T-helper 2 cell (primary cell): ENCODE data around the gene ATP2B3.

Experiments used
- DNase-seq, 5 experiments: peaks; one replicate each; pipeline versions ENCODE4 v3.0.0 to v3.0.0-alpha.2; 2012 to 2022

The ATP2B3 gene

GRCh38 chrX:153490217-153490930 lies 27.1 kb upstream of the ATP2B3 start:
- no peak for DNase-seq

GRCh38 chrX:153491351-153491914 lies 26.0 kb upstream of the ATP2B3 start:
- no peak for DNase-seq

- DNase-seq = no peak
Measured at GRCh38 chrX:153491918-153492317, 25.5 kb upstream of the ATP2B3 start.

- no peak for DNase-seq
Measured at GRCh38 chrX:153492543-153492942, 24.9 kb upstream of the ATP2B3 start.

GRCh38 chrX:153493085-153493484 lies 24.4 kb upstream of the ATP2B3 start:
- DNase-seq = no peak

- DNase-seq = no peak
Measured at GRCh38 chrX:153494061-153494460, 23.4 kb upstream of the ATP2B3 start.

- DNase-seq = no peak
Measured at GRCh38 chrX:153494541-153495361, 22.7 kb upstream of the ATP2B3 start, which contains the start of gene BGN. Gene BGN (plus strand): TSS chrX:153494980. CDS start chrX:153504632, 9,652 bp downstream.

GRCh38 chrX:153495362-153495751 lies 22.1 kb upstream of the ATP2B3 start:
- DNase-seq = no peak

GRCh38 chrX:153495903-153496589 lies 21.4 kb upstream of the ATP2B3 start:
- no peak for DNase-seq

- DNase-seq = no peak
Measured at GRCh38 chrX:153496590-153496959, 20.9 kb upstream of the ATP2B3 start.

- no peak for DNase-seq
Measured at GRCh38 chrX:153498453-153498852, 19.0 kb upstream of the ATP2B3 start.

- DNase-seq = no peak
Measured at GRCh38 chrX:153499341-153499740, 18.1 kb upstream of the ATP2B3 start.

GRCh38 chrX:153499876-153500275 lies 17.6 kb upstream of the ATP2B3 start:
- DNase-seq = no peak

GRCh38 chrX:153500676-153501280 lies 16.7 kb upstream of the ATP2B3 start:
- no peak for DNase-seq

GRCh38 chrX:153501530-153501929 lies 15.9 kb upstream of the ATP2B3 start:
- DNase-seq = no peak

- no peak for DNase-seq
Measured at GRCh38 chrX:153502131-153502530, 15.3 kb upstream of the ATP2B3 start.

- no peak for DNase-seq
Measured at GRCh38 chrX:153502796-153503195, 14.6 kb upstream of the ATP2B3 start.

- DNase-seq = no peak
Measured at GRCh38 chrX:153504445-153505016, 12.9 kb upstream of the ATP2B3 start.

- DNase-seq = no peak
Measured at GRCh38 chrX:153505361-153505760, 12.1 kb upstream of the ATP2B3 start.

GRCh38 chrX:153507484-153508178 lies 9.8 kb upstream of the ATP2B3 start:
- DNase-seq = peak; percentile 60 to 74 (median 71)

GRCh38 chrX:153509592-153509991 lies 7.8 kb upstream of the ATP2B3 start:
- no peak for DNase-seq

- no peak for DNase-seq
Measured at GRCh38 chrX:153510383-153510782, 7.1 kb upstream of the ATP2B3 start.
